B cell (primary cell): Measurements from ENCODE around the gene DNAJC16. TPM values are rescaled to one million over a fixed set of nuclear protein-coding genes. Genes with fewer than 3 reads are reported as not detected.
A peak's percentile ranks its signal among the peaks of the same experiment; 100 is the strongest.

Source experiments
- ATAC-seq: fragments of 200-7000 bp; cut with Tn5 transposase; one replicate; pipeline ENCODE4 v1.10.0; 2021; ENCODE audit warnings: low read depth, mild to moderate bottlenecking, moderate number of reproducible peaks, moderate library complexity
- CTCF ChIA-PET: fragments of 350-600 bp; sonication (Branson Sonifier 250); formaldehyde crosslinking; loops from one replicate; lab custom pipeline; 2021; ENCODE audit warnings: antibody characterized with exemption, inconsistent platforms; lab: Charles Lee
- POLR2A ChIA-PET: fragments of 350-600 bp; sonication (Branson Sonifier 250); formaldehyde crosslinking; loops from one replicate; lab custom pipeline; 2021; ENCODE audit warnings: antibody characterized with exemption; lab: Charles Lee
- DNase-seq: peaks from one replicate; pipeline ENCODE4 v3.0.0; 2013
- H2AFZ ChIP-seq: 2 replicates; pipeline ENCODE4 v1.6.1; 2012; ENCODE audit warnings: mild to moderate bottlenecking, low read depth, low read length; ENCODE audit not compliant: insufficient read depth, poor library complexity, severe bottlenecking
- H3K27ac ChIP-seq, 2 donors: 1 replicate in 1 of 2; 2 replicates in 1 of 2; pipeline ENCODE4 v1.5.1; 2012 to 2013; ENCODE audit warnings: low read length in 2 of 2, mild to moderate bottlenecking in 2 of 2, moderate library complexity in 1 of 2
- H3K27me3 ChIP-seq, 4 experiments: fragments of 200-600 bp in 1 of 4; sonication (generic) in 1 of 4; replicated peaks in 1 of 4; 1 replicate in 2 of 4; 2 replicates in 2 of 4; pipeline versions ENCODE4 v1.6.1 to v1.7.0; 2013 to 2016; ENCODE audit warnings: low read length in 3 of 4, mild to moderate bottlenecking in 2 of 4, mixed read lengths in 1 of 4, moderate library complexity in 1 of 4; ENCODE audit not compliant: insufficient read depth in 4 of 4, control insufficient read depth in 3 of 4; ENCODE audit errors: control extremely low read depth in 1 of 4
- H3K36me3 ChIP-seq, 2 experiments: replicated peaks in 1 of 2; 1 replicate in 1 of 2; 2 replicates in 1 of 2; pipeline versions ENCODE4 v1.6.1 to v1.7.1; 2013; ENCODE audit warnings: low read length in 1 of 2; ENCODE audit not compliant: insufficient read depth in 2 of 2, control insufficient read depth in 1 of 2; ENCODE audit errors: control extremely low read depth in 1 of 2, extremely low read depth in 1 of 2
- H3K4me1 ChIP-seq, 2 donors: fragments of 200-600 bp in 1 of 2; sonication (generic) in 1 of 2; 1 replicate in 1 of 2; 2 replicates in 1 of 2; pipeline versions ENCODE4 v1.5.1 to v1.6.1; 2013 to 2017; ENCODE audit warnings: low read length in 2 of 2; ENCODE audit not compliant: control insufficient read depth in 2 of 2, insufficient read depth in 2 of 2
- H3K4me2 ChIP-seq: replicated peaks from 2 replicates; pipeline ENCODE3; 2012; ENCODE audit warnings: mild to moderate bottlenecking, low read depth, low read length; ENCODE audit not compliant: poor library complexity, severe bottlenecking
- H3K4me3 ChIP-seq, 5 experiments: fragments of 200-600 bp in 1 of 5; sonication (generic) in 1 of 5; 1 replicate in 3 of 5; 2 replicates in 2 of 5; pipeline versions ENCODE4 v1.5.1 to v1.7.0; 2011 to 2016; ENCODE audit warnings: low read length in 4 of 5, mild to moderate bottlenecking in 4 of 5, low read depth in 2 of 5, control low read depth in 1 of 5, moderate library complexity in 1 of 5; ENCODE audit not compliant: insufficient read depth in 1 of 5; ENCODE audit errors: control extremely low read depth in 1 of 5, extremely low read depth in 1 of 5
- H3K79me2 ChIP-seq: fragments of 200-600 bp; sonication (generic); one replicate; pipeline ENCODE4 v1.6.0; 2016; ENCODE audit warnings: low read length; ENCODE audit not compliant: control insufficient read depth, insufficient read depth
- H3K9ac ChIP-seq: fragments of 200-600 bp; sonication (generic); 2 replicates; pipeline ENCODE4 v1.6.1; 2017; ENCODE audit warnings: mild to moderate bottlenecking, low read length, moderate library complexity
- H3K9me3 ChIP-seq, 3 donors: one replicate each; pipeline versions ENCODE4 v1.6.1 to v1.7.1; 2013; ENCODE audit warnings: low read length in 2 of 3; ENCODE audit not compliant: control insufficient read depth in 2 of 3, insufficient read depth in 1 of 3; ENCODE audit errors: control extremely low read depth in 1 of 3
- H4K20me1 ChIP-seq: 2 replicates; pipeline ENCODE4 v1.6.0; 2012; ENCODE audit warnings: mild to moderate bottlenecking, low read length; ENCODE audit not compliant: insufficient read depth, control insufficient read depth, poor library complexity, severe bottlenecking
- H3K27ac Mint-ChIP-seq: one replicate; pipeline ENCODE4 v1.8.0; 2021; ENCODE audit warnings: mixed read lengths
- H3K27me3 Mint-ChIP-seq: one replicate; pipeline ENCODE4 v1.8.0; 2021; ENCODE audit warnings: mixed read lengths
- H3K4me1 Mint-ChIP-seq: one replicate; pipeline ENCODE4 v1.8.0; 2021; ENCODE audit warnings: mixed read lengths
- H3K4me3 Mint-ChIP-seq: one replicate; pipeline ENCODE4 v1.8.0; 2021; ENCODE audit warnings: mixed read lengths
- H3K9me3 Mint-ChIP-seq: one replicate; pipeline ENCODE4 v1.8.0; 2022; ENCODE audit warnings: mixed read lengths; ENCODE audit not compliant: insufficient read depth
- CTCF ChIP-seq: fragments of 200-600 bp; IDR thresholded peaks from one replicate; pipeline ENCODE4 v1.8.0; 2022; ENCODE audit warnings: antibody characterized with exemption, mild to moderate bottlenecking
- EZH2 ChIP-seq: IDR thresholded peaks from 2 replicates; pipeline ENCODE4 v1.6.1; 2012; ENCODE audit warnings: borderline replicate concordance, low read depth, mild to moderate bottlenecking, moderate library complexity, low read length; ENCODE audit not compliant: insufficient read depth, poor library complexity, severe bottlenecking
- WGBS: methylation state at CpG from one replicate; pipeline ENCODE4 v1.1.5; 2013; ENCODE audit warnings: missing lambda C conversion rate; ENCODE audit not compliant: insufficient coverage; 5-methylcytosine and 5-hydroxymethylcytosine counted together
- intact Hi-C: fragments of 100-400 bp; cut with micrococcal nuclease; formaldehyde crosslinking; loops from one replicate; pipeline ENCODE4 v1.10.0; 2022
- polyA plus RNA-seq: library from polyadenylated mRNA; depleted of rRNA; stranded (reverse); fragments of >200 nt; gene quantifications from 2 replicates; pipeline ENCODE4 v1.2.3, GENCODE V29; 2012
- total RNA-seq, 2 donors: library from RNA; stranded (reverse); fragments of 120-200 nt in 1 of 2; gene quantifications; 1 replicate in 1 of 2; 2 replicates in 1 of 2; pipeline versions ENCODE4 v1.2.3 to v1.2.4, GENCODE V29; 2013 to 2022

The DNAJC16 gene
- total and polyA plus RNA-seq, 2 donors (not counting 1 experiment from before 2014, with no cell fraction given): 16.9 to 47.1 TPM

- ATAC-seq (no peak), DNase-seq (no peak)
- H3K4me1 ChIP-seq: peaks cover 46 to 55% of the 10 kb centered on the region in 2 donors
- Mint-ChIP-seq H3K4me3 (no peak overlapping the region), H3K27me3 (no peaks in the 10 kb centered on the region), H3K27ac (peak overlapping the region; percentile 59), H3K4me1 (peaks cover 48% of the 10 kb centered on the region), H3K9me3 (no peaks in the 10 kb centered on the region)
- ChIA-PET POLR2A (no interaction called here), CTCF (interaction anchor here (1.4 kb wide), 1 partner anchor 18 kb away, joined by 3 read pairs; no protein-coding TSS in a partner anchor)
- no peaks in the 10 kb centered on the region for H3K9me3 ChIP-seq
- no peak overlapping the region for H3K27ac ChIP-seq
- H4K20me1 ChIP-seq: no peaks in the 10 kb centered on the region
- no peak overlapping the region for H3K9ac ChIP-seq
- no CpG with 5 or more reads among the region's 7 CpGs for WGBS
- intact Hi-C loops: no loop called here
- no peaks in the 10 kb centered on the region for H3K79me2 ChIP-seq
- no peak overlapping the region for H3K4me2 ChIP-seq
- no peak overlapping the region for H3K4me3 ChIP-seq
- H3K27me3 ChIP-seq: no peaks in the 10 kb centered on the region
- H2AFZ ChIP-seq: no peak overlapping the region
- TF ChIP-seq EZH2 (no peak), CTCF (no peak)
- peaks cover 0 to 8% of the 10 kb centered on the region in 2 experiments for H3K36me3 ChIP-seq
Observed at GRCh38 chr1:15575549-15576150, 49.0 kb downstream of the DNAJC16 start.

GRCh38 chr1:15577691-15578090, 51.0 kb downstream of the DNAJC16 start:
- peak overlapping the region; percentile 94 for H3K27ac Mint-ChIP-seq
- Histone ChIP-seq H3K27me3 (no peaks in the 10 kb centered on the region), H3K27ac (no peak overlapping the region), H3K4me3 (no peak overlapping the region), H3K9me3 (no peaks in the 10 kb centered on the region), H3K4me2 (peak overlapping the region; percentile 12), H3K79me2 (peaks cover 5% of the 10 kb centered on the region), H3K36me3 (peaks cover 0 to 8% of the 10 kb centered on the region in 2 experiments), H3K9ac (no peak overlapping the region), H3K4me1 (peaks cover 30 to 42% of the 10 kb centered on the region in 2 donors), H2AFZ (no peak overlapping the region), H4K20me1 (no peaks in the 10 kb centered on the region)
- no peaks in the 10 kb centered on the region for H3K9me3 Mint-ChIP-seq
- no peaks in the 10 kb centered on the region for H3K27me3 Mint-ChIP-seq
- DNase-seq (no peak), ATAC-seq (no peak)
- 85% methylated on average over 4 of the region's 4 CpGs for WGBS
- intact Hi-C loops: no loop called here
- POLR2A ChIA-PET: no interaction called here
- CTCF ChIA-PET: interaction anchor here (0.6 kb wide), 1 partner anchor 163 kb away, joined by 3 read pairs; no protein-coding TSS in a partner anchor
- TF ChIP-seq EZH2: no peak
- no peak for TF ChIP-seq CTCF
- H3K4me3 Mint-ChIP-seq: no peak overlapping the region
- H3K4me1 Mint-ChIP-seq: peaks cover 33% of the 10 kb centered on the region
